Thyroid gland (tissue), 4 donors: ENCODE measurements around the gene EFNB2.

Experiments used
- CTCF ChIP-seq, 6 experiments: fragments of 200-600 bp in 3 of 6; fragments of 450-650 bp in 3 of 6; sonication (generic) in 3 of 6; IDR thresholded peaks; one replicate each; pipeline ENCODE4 v1.5.1; 2016 to 2019; ENCODE audit warnings: antibody characterized with exemption in 6 of 6, mild to moderate bottlenecking in 2 of 6, inconsistent platforms in 1 of 6, moderate library complexity in 1 of 6
- POLR2A ChIP-seq, 2 donors: fragments of 450-650 bp; IDR thresholded peaks; one replicate each; pipeline ENCODE4 v1.6.1; 2017; ENCODE audit warnings: antibody characterized with exemption in 2 of 2, mild to moderate bottlenecking in 2 of 2, moderate library complexity in 1 of 2

GRCh38 chr13:106566641-106567473 lies 31.4 kb upstream of the EFNB2 start:
- TF ChIP-seq CTCF (IDR thresholded peaks at IDR 0.05), result no peak
- peak in 1 of 2 donors; percentile 8 for TF ChIP-seq POLR2A (IDR thresholded peaks at IDR 0.05)
